AG04450 (cell line): ENCODE results near the gene ADAMTS17. TPM values are rescaled to one million over a fixed set of nuclear protein-coding genes. Genes with fewer than 3 reads are reported as not detected.

Experiments
- CTCF ChIA-PET: fragments of 300-600, 350-600 bp; formaldehyde crosslinking; extraction: SDS; loops from one replicate; lab custom pipeline; 2022; ENCODE audit warnings: antibody characterized with exemption, inconsistent platforms; lab: Charles Lee
- POLR2A ChIA-PET: fragments of 350-600 bp; formaldehyde crosslinking; extraction: SDS; loops from one replicate; lab custom pipeline; 2021; ENCODE audit warnings: antibody characterized with exemption, inconsistent platforms; lab: Yijun Ruan, JAX
- DNase-seq: peaks from one replicate; pipeline ENCODE4 v3.0.0-alpha.2; 2011; ENCODE audit warnings: low read depth, low spot score
- H3K27ac ChIP-seq: one replicate; pipeline ENCODE4 v1.5.1; 2012; ENCODE audit warnings: low read depth, low read length, control low read depth
- H3K27me3 ChIP-seq: one replicate; pipeline ENCODE4 v1.6.0; 2012; ENCODE audit warnings: low read length; ENCODE audit not compliant: control insufficient read depth, insufficient read depth
- H3K4me3 ChIP-seq: 2 replicates; pipeline ENCODE4 v1.5.1; 2011; ENCODE audit warnings: mild to moderate bottlenecking, low read depth, low read length, control low read depth
- H3K9me3 ChIP-seq: 2 replicates; pipeline ENCODE4 v1.5.1; 2012; ENCODE audit warnings: low read length; ENCODE audit not compliant: control insufficient read depth, insufficient read depth
- polyA plus RNA-seq: library from polyadenylated mRNA; depleted of rRNA; stranded (reverse); fragments of >200 nt; gene quantifications from 2 replicates; pipeline ENCODE4 v1.2.3, GENCODE V29; 2011; rRNA removed
- small RNA-seq: library from RNA; depleted of rRNA; stranded (forward); fragments of <200 nt; gene quantifications from one replicate; pipeline ENCODE3, GENCODE V24; 2012; ENCODE audit warnings: low read depth; ENCODE audit not compliant: insufficient read length
- TF ChIP-seq, protein P1 (sequence below): IDR thresholded peaks from 2 replicates; pipeline ENCODE4 v1.5.1; 2011; ENCODE audit warnings: low read depth, low read length, control low read depth, inconsistent platforms

Gene ADAMTS17
- polyA plus RNA-seq, 1 experiment, result 0.06 TPM

DNA sequence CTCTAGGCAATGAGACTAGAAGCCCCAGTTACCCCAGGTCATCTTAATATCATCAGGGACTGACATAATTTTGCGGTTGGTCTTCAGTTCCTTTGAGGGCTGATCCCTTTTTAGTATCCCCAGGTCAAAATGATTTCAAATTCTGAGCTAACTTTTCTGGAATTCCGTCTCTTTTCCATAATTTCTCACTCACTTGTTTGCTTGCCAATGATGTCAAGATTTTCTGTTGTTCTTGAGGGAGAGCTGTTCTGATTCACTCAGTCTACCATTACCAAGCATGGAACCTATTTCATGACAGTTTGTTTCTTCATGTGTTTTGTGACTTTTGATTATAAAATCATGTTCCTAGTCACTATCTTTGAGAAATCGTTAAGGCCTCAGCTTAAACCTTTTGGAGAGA, 418.1 kb downstream of the ADAMTS17 start:
- H3K9me3 ChIP-seq, result no peaks in the 10 kb centered on the region
- no peak for DNase-seq
- no peak overlapping the region for H3K27ac ChIP-seq
- ChIA-PET POLR2A (no interaction called here), CTCF (interaction anchor here (1.0 kb wide), 1 partner anchor 11 kb away, joined by 3 read pairs; no protein-coding TSS in a partner anchor)
- H3K4me3 ChIP-seq, result no peak overlapping the region
- peaks cover 2% of the 10 kb centered on the region for H3K27me3 ChIP-seq
- TF ChIP-seq, protein P1, sequence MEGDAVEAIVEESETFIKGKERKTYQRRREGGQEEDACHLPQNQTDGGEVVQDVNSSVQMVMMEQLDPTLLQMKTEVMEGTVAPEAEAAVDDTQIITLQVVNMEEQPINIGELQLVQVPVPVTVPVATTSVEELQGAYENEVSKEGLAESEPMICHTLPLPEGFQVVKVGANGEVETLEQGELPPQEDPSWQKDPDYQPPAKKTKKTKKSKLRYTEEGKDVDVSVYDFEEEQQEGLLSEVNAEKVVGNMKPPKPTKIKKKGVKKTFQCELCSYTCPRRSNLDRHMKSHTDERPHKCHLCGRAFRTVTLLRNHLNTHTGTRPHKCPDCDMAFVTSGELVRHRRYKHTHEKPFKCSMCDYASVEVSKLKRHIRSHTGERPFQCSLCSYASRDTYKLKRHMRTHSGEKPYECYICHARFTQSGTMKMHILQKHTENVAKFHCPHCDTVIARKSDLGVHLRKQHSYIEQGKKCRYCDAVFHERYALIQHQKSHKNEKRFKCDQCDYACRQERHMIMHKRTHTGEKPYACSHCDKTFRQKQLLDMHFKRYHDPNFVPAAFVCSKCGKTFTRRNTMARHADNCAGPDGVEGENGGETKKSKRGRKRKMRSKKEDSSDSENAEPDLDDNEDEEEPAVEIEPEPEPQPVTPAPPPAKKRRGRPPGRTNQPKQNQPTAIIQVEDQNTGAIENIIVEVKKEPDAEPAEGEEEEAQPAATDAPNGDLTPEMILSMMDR, result no peak

Small RNAs within 50 kb of the gene (small RNA-seq; reads per million reads assigned to genes)
- gene RNA5SP402, result not detected

Other genes with a start within 250 kb of the ADAMTS17 start
- gene CERS3, start 187.0 kb upstream of the ADAMTS17 start, polyA plus RNA-seq, result not detected in 2 replicates